D721Med (cell line): ENCODE data around the gene OBSCN.

Experiments
- DNase-seq: peaks from one replicate; pipeline ENCODE4 v3.0.0; 2011; ENCODE audit warnings: low spot score; ENCODE audit not compliant: insufficient read length
- FAIRE-seq: peaks from 2 replicates; lab custom pipeline; 2011; peaks lifted over from hg19 to GRCh38; lab: Jason Lieb, UNC
- CTCF ChIP-seq: IDR thresholded peaks from 2 replicates; pipeline ENCODE4 v1.5.1; 2012; ENCODE audit warnings: mild to moderate bottlenecking, control low read depth; ENCODE audit not compliant: insufficient read depth; ENCODE audit errors: missing control alignments

Gene OBSCN

GRCh38 chr1:228276174-228276831 is 68.5 kb downstream of the OBSCN start:
- DNase-seq (no peak), FAIRE-seq (no peak)
- TF ChIP-seq CTCF = no peak

GRCh38 chr1:228276901-228277490 is 69.2 kb downstream of the OBSCN start:
- no peak for DNase-seq
- no peak for FAIRE-seq
- no peak for TF ChIP-seq CTCF

GRCh38 chr1:228277491-228278431 is 69.9 kb downstream of the OBSCN start:
- TF ChIP-seq CTCF = no peak
- FAIRE-seq (no peak), DNase-seq (no peak)

- FAIRE-seq (no peak), DNase-seq (no peak)
- no peak for TF ChIP-seq CTCF
Measured at GRCh38 chr1:228278432-228278941, 70.6 kb downstream of the OBSCN start.

- TF ChIP-seq CTCF = no peak
- FAIRE-seq (no peak), DNase-seq (no peak)
Measured at GRCh38 chr1:228279011-228279721, 71.3 kb downstream of the OBSCN start.

- DNase-seq (no peak), FAIRE-seq (no peak)
- TF ChIP-seq CTCF = no peak
Measured at GRCh38 chr1:228279722-228280105, 71.9 kb downstream of the OBSCN start.
